Measurements from ENCODE around the gene TRPC3.

TRPC3 gene

DNA sequence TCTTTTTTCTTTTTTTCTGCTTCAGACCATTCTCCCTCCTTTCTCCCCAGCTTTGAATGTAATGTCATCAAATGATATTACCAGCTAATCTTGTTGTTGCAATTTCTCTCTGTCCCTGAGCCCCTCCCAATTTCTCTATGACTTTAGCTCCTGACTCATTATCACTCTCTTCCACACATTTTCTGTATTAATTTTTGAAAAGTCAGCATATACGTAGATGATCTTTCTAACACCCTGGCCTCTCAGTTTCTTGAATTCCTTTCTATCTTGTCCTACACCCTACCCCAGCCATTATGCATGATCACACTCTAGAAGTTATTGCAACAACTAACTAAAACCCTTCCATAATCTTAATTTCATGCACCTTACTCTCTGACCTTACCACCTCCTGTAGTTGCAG is 13.1 kb upstream of the TRPC3 start:
- no peak for DNase-seq
- CTCF ChIA-PET, result interaction anchor here (1.6 kb wide), 1 partner anchor 14 kb away, joined by 4 read pairs; no protein-coding TSS in a partner anchor
- H3K9me3 Mint-ChIP-seq, result no peaks in the 10 kb centered on the region

DNA sequence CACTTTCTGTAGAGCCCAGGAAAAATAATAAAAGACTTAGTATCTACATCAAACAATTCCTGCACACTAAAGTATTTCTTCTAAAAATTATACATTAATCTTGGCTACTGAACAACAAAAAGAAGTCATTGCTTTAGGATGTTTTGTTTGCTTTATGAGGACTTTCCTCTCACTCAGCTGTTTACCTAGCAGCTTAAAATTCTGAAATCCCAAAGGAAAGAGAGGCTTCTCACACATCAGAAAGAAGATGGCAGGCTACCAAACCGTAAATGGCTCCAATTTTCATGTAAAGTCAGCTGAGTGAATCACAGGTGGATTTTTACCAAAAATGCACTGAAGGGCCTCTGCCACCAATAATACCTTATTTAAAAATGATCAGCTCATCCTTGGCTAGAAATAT is 9.0 kb upstream of the TRPC3 start:
- H3K4me1 Mint-ChIP-seq, result no peaks in the 10 kb centered on the region
- H3K36me3 Mint-ChIP-seq, result no peaks in the 10 kb centered on the region
- CTCF ChIA-PET, result interaction anchor here (0.7 kb wide), 1 partner anchor 133 kb away, joined by 3 read pairs; no protein-coding TSS in a partner anchor
- no peak overlapping the region for H3K27ac Mint-ChIP-seq
- no peak overlapping the region for H3K4me3 Mint-ChIP-seq
- H3K27me3 Mint-ChIP-seq, result peaks cover 9% of the 10 kb centered on the region
- DNase-seq, result no peak
- H3K9me3 Mint-ChIP-seq, result no peaks in the 10 kb centered on the region

More for the DNA sequence above, 13.1 kb upstream of the TRPC3 start:
- no peak overlapping the region for H3K27ac Mint-ChIP-seq
- no peaks in the 10 kb centered on the region for H3K4me1 Mint-ChIP-seq
- H3K27me3 Mint-ChIP-seq, result peaks cover 10% of the 10 kb centered on the region
- no peak overlapping the region for H3K4me3 Mint-ChIP-seq
- no peaks in the 10 kb centered on the region for H3K36me3 Mint-ChIP-seq

DNA sequence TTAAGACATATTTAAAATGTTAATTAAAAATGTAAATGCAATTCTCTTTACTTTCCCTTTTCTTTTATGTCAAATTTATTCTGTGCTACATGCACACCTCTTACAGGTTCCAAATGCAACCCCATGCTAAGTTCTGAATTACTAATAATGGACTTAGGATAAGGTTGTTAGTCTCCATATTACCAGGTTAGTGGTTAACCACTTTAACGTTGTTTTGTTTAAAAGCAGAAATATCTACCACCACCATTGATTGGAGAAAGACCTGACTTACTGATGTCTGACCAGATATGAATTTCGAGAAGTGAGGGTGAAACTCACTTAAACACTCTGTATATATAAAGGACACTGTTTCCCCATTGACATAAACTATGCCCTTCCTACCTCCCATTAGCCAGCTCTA is 6.9 kb upstream of the TRPC3 start:
- CTCF ChIA-PET, result no interaction called here
- H3K4me1 Mint-ChIP-seq, result peaks cover 3% of the 10 kb centered on the region
- H3K9me3 Mint-ChIP-seq, result no peaks in the 10 kb centered on the region
- no peak for DNase-seq
- H3K27me3 Mint-ChIP-seq, result peaks cover 14% of the 10 kb centered on the region
- H3K27ac Mint-ChIP-seq, result no peak overlapping the region
- H3K36me3 Mint-ChIP-seq, result no peaks in the 10 kb centered on the region
- H3K4me3 Mint-ChIP-seq, result no peak overlapping the region

DNA sequence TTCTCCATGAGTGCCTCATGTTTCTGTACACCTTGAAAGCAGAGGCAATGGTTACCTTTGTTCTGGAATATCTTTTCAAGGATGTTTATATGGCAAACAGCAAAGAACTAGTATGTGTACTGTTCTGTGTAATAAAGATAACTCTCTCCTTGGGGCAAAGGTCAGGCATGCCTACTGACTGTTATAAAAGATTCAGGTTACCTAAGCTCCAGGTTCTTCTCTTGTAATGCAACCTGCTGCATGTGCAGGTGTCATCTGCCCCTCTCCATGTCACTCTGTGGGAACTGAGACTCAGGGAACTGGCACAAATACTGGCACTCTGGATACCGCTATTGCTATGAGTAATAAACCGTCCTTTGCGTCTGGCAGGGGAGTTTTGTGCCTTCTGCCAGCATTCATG is 5.4 kb upstream of the TRPC3 start:
- H3K36me3 Mint-ChIP-seq, result no peaks in the 10 kb centered on the region

DNA sequence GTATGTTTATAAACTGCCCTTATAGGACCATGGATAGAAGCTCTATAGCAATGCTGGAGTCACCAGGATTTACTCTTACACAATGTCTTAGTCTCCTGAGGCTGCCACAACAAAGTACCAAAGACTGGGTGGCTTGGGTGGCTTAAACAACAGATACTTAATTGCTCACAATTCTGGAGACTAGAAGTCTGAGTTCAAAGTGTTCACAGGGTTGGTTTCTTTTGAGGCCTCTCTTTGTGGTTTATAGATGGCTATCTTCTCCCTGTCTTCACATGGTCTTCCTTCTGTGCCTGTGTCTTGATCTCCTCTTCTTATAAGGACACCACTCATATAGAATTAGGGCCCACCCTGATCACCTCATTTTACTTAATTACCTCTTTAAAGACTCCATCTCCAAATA is 2.0 kb upstream of the TRPC3 start:
- Mint-ChIP-seq H3K27ac (no peak overlapping the region), H3K27me3 (peaks cover 46% of the 10 kb centered on the region), H3K4me3 (no peak overlapping the region), H3K4me1 (peaks cover 24% of the 10 kb centered on the region), H3K9me3 (no peaks in the 10 kb centered on the region), H3K36me3 (no peaks in the 10 kb centered on the region)
- CTCF ChIA-PET, result no interaction called here
- no peak for DNase-seq

More for the DNA sequence above, 5.4 kb upstream of the TRPC3 start:
- Mint-ChIP-seq H3K4me1 (peaks cover 12% of the 10 kb centered on the region), H3K27ac (no peak overlapping the region), H3K9me3 (no peaks in the 10 kb centered on the region), H3K4me3 (no peak overlapping the region), H3K27me3 (peaks cover 22% of the 10 kb centered on the region)
- CTCF ChIA-PET, result interaction anchor here (1.0 kb wide), 1 partner anchor 57 kb away, joined by 3 read pairs; no protein-coding TSS in a partner anchor
- DNase-seq, result no peak

DNA sequence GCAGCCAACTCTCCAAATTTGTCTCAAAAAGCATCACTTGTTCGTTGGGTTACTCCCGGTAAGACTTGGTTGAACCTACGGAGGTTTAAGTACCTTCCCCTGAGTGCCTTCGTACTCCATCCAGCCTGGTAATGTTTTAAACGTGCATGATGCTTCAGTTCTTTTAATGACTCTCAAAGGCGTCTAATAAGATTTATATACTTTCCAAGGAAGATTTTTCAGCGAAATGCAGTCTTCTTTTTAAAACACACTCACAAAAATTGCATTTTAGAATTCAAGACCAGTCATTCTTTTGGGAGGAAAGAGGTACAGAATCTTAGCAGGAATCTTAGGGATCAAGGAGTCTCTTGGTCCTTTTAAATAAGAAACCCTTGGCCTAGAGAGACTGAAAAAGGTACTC is 430 bp upstream of the TRPC3 start:
- Mint-ChIP-seq H3K4me1 (peaks cover 24% of the 10 kb centered on the region), H3K36me3 (no peaks in the 10 kb centered on the region), H3K27ac (no peak overlapping the region), H3K9me3 (no peaks in the 10 kb centered on the region), H3K27me3 (peaks cover 50% of the 10 kb centered on the region), H3K4me3 (peak overlapping the region; percentile 71)
- DNase-seq, result no peak
- CTCF ChIA-PET, result interaction anchor here (1.8 kb wide), 1 partner anchor 52 kb away, joined by 4 read pairs; no protein-coding TSS in a partner anchor

DNA sequence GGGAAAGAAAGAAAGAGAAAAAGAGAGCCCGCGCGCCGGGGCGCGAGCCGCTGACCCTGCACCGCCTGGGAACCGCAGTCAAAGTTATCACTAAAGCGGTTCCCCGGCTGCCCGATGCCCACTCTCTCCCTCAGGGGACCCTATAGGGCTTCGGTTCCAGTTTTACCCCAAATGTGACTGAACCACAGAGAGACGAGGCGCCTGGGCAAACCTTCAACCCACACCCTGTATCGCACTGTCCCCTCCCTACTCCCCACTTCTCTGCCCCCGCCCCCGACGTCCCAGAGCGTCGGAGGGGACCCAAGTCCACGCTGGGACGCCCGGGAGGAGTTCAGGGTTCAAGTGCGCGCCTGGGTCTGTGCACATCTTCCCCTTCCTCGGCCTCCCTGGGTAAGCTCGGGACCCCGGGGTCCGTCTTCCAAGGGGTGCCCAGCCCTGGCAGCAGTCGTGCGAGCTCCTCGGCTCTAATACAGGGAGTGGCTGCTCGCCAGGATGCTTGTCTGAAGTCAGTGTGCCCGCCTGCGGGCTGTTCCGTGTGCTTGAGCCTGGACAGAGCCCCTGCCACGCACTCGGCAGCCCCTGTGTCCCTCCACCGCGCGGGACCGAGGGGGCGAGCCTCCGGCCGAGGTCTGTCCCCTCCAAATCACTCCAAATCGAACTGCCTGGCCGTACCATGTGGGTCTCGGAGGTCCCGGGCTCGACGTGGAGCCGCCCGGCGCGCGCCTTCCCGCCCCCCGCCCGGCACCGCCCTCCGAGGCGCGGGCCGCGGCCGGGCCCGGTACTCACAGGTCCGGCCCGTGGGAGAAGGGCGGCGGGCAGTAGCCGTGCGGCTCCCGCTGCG is 960 bp downstream of the TRPC3 start:
- peaks cover 24% of the 10 kb centered on the region for H3K4me1 Mint-ChIP-seq
- H3K36me3 Mint-ChIP-seq, result no peaks in the 10 kb centered on the region
- peaks cover 54% of the 10 kb centered on the region for H3K27me3 Mint-ChIP-seq
- no peaks in the 10 kb centered on the region for H3K9me3 Mint-ChIP-seq
- H3K4me3 Mint-ChIP-seq, result peak overlapping the region; percentile 80
- no peak overlapping the region for H3K27ac Mint-ChIP-seq
- CTCF ChIA-PET, result interaction anchor here (0.6 to 2.6 kb wide), 10 partner anchors 14 to 1134 kb away, joined by 3 to 13 read pairs (median 4); no protein-coding TSS in a partner anchor
- peak; percentile 42 for DNase-seq

DNA sequence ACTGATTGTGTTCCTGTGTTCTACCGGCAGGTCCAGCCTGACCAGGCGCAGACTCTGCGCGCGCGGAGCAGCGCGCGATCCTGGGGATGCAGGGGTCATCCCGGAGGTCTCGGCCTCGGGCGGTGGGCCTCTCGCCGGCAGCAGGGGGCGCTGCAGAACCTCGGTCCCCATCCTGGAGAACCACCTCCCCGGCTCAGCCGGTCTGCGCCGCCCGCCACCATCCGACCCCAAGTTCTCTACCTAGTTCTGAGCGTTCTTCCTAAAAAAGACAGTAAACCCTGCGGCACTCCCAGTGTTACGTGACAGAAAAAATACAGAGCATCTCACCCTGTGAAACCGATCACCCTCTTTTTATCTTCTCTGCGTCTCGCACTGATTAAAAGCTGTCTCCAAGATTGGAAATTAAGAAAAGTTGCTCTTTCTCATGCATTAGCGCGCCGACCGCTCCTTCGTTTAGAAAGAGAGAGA is 1.6 kb downstream of the TRPC3 start:
- Mint-ChIP-seq H3K4me3 (peak overlapping the region; percentile 80), H3K27ac (peak overlapping the region; percentile 58), H3K4me1 (peaks cover 24% of the 10 kb centered on the region), H3K27me3 (peaks cover 60% of the 10 kb centered on the region), H3K9me3 (no peaks in the 10 kb centered on the region), H3K36me3 (no peaks in the 10 kb centered on the region)
- CTCF ChIA-PET, result interaction anchor here (0.6 to 2.6 kb wide), 12 partner anchors 15 to 1134 kb away, joined by 3 to 13 read pairs (median 4); no protein-coding TSS in a partner anchor
- peak; percentile 91 for DNase-seq

DNA sequence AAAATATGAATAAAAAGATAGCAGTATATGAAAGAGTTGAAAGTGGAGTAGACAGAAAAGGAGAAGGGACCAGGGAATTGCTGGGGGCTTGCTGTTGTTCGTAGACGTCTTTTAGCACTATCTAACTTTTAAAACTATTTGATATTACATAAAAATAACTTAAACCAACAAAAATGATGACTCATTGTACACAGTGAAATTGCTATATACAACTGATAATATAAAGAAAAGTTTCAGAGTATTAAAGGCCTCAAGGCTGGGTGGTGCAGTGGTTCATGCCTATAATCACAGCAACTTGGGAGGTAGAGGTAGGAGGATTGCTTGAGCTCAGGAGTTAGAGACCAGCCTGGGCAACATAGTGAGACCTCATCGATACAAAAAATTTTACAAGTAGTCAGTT is 5.2 kb downstream of the TRPC3 start:
- DNase-seq, result no peak
- Mint-ChIP-seq H3K27me3 (peaks cover 49% of the 10 kb centered on the region), H3K4me1 (peaks cover 9% of the 10 kb centered on the region), H3K9me3 (no peaks in the 10 kb centered on the region), H3K27ac (no peak overlapping the region), H3K36me3 (no peaks in the 10 kb centered on the region), H3K4me3 (no peak overlapping the region)
- CTCF ChIA-PET, result interaction anchor here (0.6 to 2.5 kb wide), 2 partner anchors 54 to 631 kb away, joined by 3 to 9 read pairs; no protein-coding TSS in a partner anchor

DNA sequence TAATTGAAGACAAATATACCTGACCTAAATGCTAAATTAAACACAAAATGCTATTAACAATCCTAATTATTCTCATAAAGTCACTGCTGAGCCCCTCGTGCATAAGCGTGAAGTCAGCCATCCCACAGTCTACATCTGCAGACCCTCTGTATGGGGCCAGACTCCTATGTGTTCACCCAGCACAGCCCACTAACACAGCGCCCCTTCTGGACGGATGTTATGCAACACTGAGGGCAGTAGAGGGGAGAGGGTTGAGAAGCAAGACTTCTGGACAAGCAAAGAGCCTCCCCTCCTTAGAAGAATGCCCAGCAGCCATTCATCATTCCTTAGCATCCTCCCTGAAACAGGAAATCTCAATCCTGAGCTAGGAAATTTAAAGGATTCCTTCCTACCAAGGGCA is 7.9 kb downstream of the TRPC3 start:
- peak; percentile 34 for DNase-seq
- H3K27me3 Mint-ChIP-seq, result peaks cover 45% of the 10 kb centered on the region
- no peak overlapping the region for H3K4me3 Mint-ChIP-seq
- H3K4me1 Mint-ChIP-seq, result peaks cover 2% of the 10 kb centered on the region
- no peak overlapping the region for H3K27ac Mint-ChIP-seq
- CTCF ChIA-PET, result interaction anchor here (0.6 to 2.5 kb wide), 4 partner anchors 9 to 634 kb away, joined by 3 to 9 read pairs (median 4); no protein-coding TSS in a partner anchor
- H3K9me3 Mint-ChIP-seq, result no peaks in the 10 kb centered on the region
- no peaks in the 10 kb centered on the region for H3K36me3 Mint-ChIP-seq

DNA sequence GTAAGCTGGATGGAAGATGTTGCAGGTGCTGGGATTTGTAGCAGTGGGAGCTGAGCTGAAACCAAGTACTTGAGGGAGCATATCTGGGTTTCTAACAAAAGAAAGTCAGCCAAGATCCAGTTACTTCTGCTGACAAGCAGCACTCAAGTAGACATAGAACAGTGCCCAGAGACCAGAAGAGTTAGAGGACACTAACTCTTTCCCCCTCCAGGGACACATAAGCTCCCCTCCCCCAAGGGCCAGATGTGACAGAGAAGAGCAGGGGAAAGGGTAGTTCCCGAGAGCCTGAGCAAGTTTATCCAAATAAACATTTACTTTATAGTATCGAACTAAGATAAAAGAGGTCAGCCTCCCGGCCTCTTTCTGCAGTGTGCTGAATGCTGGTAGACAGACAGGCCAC is 12.2 kb downstream of the TRPC3 start:
- no peak overlapping the region for H3K4me3 Mint-ChIP-seq
- no peaks in the 10 kb centered on the region for H3K36me3 Mint-ChIP-seq
- no peaks in the 10 kb centered on the region for H3K9me3 Mint-ChIP-seq
- no peak overlapping the region for H3K27ac Mint-ChIP-seq
- DNase-seq, result no peak
- H3K27me3 Mint-ChIP-seq, result peaks cover 42% of the 10 kb centered on the region
- H3K4me1 Mint-ChIP-seq, result peaks cover 11% of the 10 kb centered on the region
- CTCF ChIA-PET, result no interaction called here

DNA sequence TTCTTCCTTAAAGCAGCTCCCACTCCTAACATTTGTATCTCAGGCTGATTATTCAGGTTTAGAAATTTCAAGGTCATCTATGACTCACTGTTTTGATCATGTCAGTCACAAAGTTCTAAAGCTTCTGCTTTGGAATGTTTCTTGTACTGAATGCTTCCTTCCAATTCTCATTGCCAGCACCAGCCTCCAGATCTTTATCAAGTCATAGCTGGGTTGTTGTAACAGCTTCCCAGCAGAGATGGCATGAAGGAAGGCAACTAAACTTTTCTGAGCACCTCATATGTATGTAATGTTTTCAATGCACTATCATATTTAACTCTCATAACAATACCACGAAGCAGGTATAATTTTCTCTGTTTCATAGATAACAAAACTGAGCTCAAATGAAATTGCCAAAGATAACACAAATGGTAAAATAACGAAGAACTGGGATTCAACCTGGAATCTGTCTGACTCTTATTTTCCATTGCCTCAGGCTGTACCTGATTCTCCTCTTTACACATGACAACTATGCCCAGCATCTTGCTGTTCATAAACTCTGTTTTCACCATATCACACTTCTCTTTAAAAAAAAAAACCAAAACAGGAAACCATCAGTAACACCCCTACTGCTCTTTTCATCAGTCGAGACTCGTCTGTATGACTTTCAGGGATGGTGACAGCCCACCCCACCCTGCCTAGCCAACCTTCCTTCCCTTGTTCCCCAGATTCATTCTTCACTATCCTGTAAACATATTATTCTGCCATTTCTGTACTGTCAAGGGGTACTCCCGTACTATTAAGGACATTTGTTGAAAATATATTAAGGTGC is 13.4 kb downstream of the TRPC3 start:
- CTCF ChIA-PET, result no interaction called here
- H3K36me3 Mint-ChIP-seq, result no peaks in the 10 kb centered on the region
- H3K27me3 Mint-ChIP-seq, result peaks cover 47% of the 10 kb centered on the region
- H3K27ac Mint-ChIP-seq, result no peak overlapping the region
- no peak for DNase-seq
- H3K4me1 Mint-ChIP-seq, result peaks cover 11% of the 10 kb centered on the region
- H3K4me3 Mint-ChIP-seq, result no peak overlapping the region
- H3K9me3 Mint-ChIP-seq, result no peaks in the 10 kb centered on the region

DNA sequence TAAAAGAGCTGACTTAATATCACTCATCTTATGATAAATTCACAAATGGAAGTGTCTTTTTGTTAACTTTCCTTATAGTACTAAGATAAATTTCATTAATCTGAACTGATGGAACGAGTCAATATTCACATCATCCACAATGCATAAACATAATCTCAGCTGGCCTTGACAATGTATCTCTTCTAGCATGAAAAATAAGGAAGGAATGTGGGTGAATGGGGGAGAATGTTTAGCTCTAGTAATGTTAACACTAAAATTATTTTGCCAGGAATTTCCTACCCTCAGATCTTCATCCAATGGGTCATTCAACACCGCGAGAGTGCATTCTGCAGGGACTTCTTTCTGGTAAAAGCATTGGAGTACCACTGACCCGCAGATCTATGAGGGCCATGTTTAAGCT is 15.8 kb downstream of the TRPC3 start:
- H3K4me3 Mint-ChIP-seq, result no peak overlapping the region
- H3K9me3 Mint-ChIP-seq, result no peaks in the 10 kb centered on the region
- no peak overlapping the region for H3K27ac Mint-ChIP-seq
- peaks cover 14% of the 10 kb centered on the region for H3K4me1 Mint-ChIP-seq
- H3K27me3 Mint-ChIP-seq, result peaks cover 53% of the 10 kb centered on the region
- no peaks in the 10 kb centered on the region for H3K36me3 Mint-ChIP-seq
- CTCF ChIA-PET, result no interaction called here
- no peak for DNase-seq

DNA sequence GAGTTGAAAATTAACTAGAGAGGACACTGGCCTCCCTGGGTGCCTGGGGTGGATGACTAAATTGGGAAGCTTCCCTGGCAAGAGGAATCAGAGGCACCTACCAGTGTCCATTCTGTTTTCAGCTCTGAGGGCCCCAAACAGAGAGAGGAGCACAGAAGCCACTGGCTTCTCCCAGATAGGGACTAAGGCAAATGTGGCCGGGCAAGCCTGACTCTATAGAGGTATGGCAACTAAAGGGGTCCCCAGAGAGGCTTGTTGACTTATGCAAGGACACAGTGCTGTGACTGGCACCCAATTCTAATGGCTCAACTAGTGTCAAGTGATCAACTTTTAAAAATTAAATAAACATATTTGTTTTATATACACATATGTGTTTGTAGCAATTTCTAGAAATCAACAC is 17.2 kb downstream of the TRPC3 start:
- H3K36me3 Mint-ChIP-seq, result no peaks in the 10 kb centered on the region
- no peak overlapping the region for H3K27ac Mint-ChIP-seq
- no peak overlapping the region for H3K4me3 Mint-ChIP-seq
- peaks cover 14% of the 10 kb centered on the region for H3K4me1 Mint-ChIP-seq
- no peaks in the 10 kb centered on the region for H3K9me3 Mint-ChIP-seq
- CTCF ChIA-PET, result interaction anchor here (0.6 to 1.7 kb wide), 2 partner anchors 10 to 34 kb away, joined by 3 to 4 read pairs; no protein-coding TSS in a partner anchor
- no peak for DNase-seq
- peaks cover 49% of the 10 kb centered on the region for H3K27me3 Mint-ChIP-seq
